HG03460 (cell line): Measurements from ENCODE around the gene PHRF1.

Experiments
- ATAC-seq: cut with Tn5 transposase; IDR thresholded peaks from one replicate; pipeline ENCODE4 v1.9.1; 2021; ENCODE audit not compliant: unreplicated experiment

Gene PHRF1

DNA sequence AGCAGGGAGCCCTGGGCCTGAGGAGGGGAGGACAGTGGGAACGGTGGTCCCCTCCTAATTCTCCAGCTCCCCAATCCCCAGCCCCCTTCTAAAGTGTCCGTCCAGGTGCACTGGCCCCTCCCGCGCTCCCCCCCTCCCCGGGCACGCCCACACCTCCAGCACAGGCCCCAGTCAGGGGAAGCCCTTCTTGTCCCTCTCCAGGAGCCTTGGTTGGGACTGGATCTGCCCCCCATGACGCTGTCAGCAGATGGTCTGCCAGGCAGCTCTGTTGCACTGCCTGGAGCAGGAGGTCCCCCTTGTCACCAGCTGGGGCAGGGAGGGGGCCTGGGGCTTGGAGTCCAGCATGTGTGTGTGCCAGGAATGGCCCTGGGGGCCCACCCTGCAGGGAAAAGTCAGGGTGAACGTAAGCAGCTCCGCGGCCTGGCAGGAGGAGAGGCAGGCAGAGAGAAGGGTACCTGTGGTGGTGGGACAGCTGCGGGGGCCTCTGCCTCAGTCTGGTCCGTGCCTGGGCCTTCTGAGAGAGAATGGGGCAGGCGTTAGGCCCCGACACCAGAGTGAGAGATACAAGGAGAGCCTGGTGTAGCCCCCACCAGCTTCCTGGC is 37.9 kb downstream of the PHRF1 start:
- no peak for ATAC-seq

DNA sequence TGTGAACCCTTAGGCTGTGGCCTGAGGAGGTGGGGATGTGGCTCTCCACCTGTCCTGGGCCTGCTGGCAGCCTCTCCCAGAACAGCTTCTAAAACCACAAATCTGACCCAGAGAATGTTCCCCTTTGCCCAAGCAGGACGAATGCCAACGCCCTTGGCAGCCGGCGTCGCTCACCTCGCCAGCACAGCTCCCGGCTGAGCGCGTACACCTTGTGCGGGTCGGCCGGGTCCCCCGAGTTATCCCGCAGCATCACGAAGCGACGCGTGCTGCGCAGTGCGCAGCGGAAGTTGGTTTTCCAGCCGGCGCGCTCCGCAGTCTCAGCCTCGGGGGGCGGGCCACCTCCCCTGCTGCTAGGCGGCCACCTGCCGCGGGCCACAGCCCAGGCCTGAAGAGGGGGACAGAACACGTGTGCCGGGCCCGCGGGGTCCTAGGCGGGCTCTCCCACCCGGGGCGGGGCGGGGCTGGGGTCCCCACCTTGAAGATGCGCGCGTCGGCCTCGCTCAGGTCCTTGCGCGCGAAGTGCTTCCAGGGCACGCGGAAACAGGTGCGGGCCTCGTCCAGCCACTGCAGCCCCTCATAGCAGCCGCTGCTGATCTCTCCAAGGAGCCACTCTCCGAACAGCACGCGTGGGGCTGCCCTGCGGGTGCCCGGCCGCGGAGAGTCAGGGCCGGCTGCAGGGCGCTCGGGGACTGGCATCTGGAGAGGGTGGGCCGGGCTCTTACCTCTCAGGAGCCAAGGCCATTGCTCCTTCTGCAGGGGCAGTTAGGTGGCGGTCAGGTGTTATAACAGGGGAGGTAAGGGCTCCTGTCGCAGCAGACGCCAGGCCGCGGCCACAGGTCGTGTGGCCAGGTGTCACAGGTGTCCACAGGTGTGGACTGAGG is 38.6 kb downstream of the PHRF1 start:
- ATAC-seq, result no peak

DNA sequence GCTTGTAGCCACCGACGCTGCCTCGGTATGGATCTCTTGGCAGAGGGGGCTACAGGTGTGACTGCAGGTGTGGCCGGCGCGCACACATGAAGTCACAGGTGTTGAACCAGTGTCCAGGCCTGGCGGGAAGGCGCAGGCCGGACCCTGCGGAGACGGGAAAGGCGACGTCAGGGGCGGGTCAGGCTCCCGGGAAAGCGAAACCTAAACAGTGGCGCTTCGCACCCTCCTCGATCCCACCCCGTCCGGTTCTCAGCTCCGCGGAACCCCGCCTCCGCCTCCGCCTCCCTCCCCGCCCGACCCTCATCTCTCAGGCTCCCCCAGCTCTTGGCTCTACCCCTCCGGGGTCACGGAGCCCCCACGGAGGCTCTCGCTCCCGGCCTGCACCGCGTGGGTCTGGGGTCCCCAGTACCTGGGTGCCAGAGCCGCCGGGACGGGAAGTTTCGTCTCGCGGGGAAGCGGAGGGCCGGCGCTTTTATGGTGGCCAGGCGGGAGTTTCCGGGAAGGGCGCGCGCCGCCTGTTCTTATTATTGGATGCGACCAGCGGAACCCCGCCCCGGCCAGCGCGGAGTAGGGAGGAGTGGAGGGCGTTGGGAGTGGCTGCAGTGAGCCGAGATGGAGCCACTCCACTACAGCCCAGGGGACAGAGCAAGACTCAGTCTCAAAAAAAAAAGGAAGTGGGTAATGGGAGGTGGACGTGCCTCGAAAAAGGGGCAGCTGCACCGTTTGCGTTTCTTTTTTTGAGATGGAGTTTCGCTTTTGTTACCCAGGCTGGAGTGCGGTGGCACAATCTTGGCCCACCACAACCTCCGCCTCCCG is 39.4 kb downstream of the PHRF1 start, which contains the start of gene IRF7:
Gene IRF7 (minus strand): TSS at position 447 of the 816 bp plus-strand sequence. CDS start 586 bp downstream, outside the sequence.
- peak; percentile 79 for ATAC-seq

DNA sequence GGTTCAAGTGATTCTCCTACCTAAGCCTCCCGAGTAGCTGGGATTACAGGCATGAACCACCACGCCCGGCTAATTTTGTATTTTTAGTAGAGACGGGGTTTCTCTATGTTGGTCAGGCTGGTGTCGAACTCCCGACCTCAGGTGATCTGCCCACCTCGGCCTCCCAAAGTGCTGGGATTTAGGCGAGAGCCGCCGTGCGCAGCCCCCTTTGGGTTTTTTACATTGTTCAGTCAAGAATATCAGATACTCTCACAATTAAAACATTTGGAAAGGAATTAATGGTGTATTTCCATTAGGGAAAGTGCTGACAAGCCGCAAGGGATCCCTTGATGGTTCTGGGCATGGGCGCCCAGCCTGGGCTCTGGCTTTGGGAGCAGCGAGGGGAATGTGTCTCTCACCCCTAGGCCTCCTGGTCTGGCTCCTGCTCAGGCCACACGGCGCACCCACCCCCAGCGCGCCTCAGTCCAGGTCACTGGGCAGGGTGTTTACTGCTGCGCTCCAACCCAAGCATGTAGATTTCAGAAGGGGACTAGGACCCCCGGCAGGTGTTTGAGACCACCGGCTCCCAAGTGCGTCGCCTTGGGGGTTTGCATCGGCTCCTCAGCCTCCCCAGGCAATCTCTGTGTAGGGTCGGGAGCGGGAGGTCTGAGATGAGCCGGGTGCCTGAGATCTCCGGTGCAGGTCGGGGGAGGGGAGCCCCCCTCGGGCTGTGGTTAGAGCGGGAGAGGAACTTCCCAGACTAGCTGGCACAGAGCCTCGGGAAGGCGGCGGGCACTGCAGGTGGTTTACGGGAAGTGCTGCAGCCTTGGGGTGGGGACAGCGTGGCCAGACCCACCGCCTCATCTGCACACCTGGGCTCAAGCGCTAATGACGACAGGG is 40.3 kb downstream of the PHRF1 start:
- no peak for ATAC-seq

DNA sequence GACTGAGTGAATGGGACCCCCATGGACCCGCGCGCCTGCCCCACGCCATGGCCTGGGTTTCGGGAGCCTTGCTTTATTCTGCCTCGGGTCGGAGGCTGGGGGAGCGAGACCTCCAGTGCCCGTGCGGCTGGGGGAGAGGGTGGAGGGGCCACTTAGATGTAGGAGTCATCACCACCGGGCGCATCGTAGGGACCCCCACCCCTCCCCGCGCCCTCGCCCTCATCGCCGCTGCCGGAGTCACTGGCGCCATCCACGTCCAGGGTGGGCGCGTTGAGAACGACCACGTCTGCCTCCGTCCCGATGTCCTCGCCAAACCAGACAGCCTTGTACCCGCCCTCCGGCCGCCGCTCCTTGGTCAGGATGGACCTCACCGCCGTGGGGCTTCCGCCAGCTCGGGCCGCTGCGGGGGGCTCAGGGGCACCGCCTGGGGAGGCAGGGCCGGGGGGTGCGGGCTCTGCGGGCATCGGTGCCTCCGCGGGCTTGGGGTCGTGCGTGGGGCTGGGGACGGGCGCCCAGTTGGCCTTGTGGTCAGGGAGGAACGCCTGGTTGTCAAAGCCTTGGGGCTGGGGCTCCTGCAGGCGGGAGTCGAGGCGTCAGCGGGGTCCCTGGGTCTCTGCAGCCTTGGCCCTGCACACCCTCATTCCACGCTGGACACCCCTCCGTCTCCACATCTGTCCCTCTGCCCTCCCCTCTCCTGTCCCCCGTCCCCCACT is 41.1 kb downstream of the PHRF1 start:
- ATAC-seq, result no peak

DNA sequence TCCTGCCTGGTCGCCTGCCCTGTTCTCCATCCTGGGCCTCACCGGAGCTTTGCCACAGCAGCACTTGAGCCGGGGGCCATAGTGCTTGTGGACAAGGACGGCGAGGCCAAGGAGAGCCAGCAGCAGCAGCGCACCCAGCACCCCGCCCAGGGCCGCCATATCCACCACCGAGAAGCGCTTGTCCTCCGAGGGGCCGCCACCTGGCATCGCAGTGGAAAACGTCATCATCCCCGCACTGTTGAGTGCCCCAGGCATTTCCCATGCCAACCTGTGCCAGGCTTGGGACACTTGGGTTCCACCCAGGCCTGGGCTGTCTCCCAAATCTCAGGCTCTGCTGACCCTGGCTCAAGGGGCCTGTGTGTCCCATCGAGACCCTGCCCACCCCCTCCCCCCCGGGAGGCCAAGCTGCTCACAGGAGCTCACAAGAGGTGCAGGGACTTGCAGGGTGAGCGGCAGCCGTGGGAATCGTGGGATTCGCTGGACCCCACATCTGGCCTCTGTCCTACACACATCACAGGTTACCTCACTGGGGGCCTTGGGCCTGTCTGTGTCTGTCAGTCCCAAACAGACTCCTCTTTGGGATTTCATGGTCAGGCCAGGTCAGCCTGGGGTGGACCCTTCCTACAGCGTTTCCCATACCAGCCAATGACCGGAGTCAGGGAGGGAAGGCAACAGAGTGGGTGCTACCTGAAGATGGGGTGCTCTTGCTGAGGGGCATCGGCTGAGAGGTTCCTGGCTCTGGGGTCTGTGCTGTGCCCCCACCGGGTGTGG is 41.8 kb downstream of the PHRF1 start:
- no peak for ATAC-seq

DNA sequence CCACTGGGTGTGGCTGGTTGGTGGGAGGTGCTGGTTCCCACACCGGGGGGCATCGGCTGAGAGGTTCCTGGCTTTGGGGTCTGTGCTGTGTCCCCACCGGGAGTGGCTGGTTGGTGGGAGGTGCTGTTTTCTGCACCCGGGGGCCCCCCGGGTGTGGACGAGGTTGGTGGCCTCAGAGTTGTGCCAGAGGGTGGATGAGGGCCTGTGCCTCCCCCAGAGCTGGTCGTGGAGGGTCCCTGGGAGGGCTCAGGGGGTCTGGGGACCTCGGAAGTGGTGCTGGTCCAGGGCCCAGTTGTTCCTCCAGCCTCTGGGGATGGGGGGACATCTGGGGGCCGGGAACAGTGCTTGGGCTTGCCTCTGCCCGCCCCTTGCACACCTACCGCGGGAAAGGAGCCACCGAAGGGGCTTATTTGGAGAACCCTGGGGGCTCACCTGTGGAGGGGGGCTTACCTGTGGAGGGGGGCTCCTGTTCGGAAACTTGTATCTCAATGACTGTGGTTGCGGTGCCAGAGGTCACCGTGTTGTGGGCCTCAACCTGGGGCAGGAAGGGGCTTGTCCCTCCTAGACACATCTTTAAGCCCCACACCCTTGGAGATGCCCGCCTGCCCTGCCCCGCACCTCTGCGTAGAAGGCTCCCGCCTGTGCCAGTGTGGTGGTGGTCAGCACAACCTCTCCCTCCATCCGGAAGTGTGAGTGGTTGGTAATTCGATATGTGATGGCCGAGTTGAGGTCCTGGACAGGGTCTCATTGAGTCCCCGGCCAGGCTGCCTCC is 42.8 kb downstream of the PHRF1 start:
- no peak for ATAC-seq

DNA sequence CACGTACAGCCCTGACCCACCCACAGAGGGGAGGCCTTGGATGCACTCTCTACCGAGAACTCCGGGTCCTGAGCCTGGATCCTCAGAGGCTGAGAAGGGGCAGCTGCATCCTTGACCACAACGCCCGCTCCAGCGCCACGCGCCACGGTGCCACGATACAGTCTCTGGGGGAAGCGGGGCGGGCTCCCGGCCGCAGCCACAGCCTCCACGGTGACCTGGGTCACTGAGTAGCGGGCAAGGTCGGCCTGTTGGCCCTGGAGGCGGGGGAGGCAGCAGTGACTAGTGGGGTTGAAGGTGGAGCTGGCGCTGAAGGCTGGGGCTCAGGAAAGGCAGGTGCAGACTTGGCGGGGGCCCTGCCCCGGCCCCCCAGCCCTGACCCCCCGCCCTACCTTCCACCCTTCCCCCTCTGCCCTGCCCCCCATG is 43.4 kb downstream of the PHRF1 start:
- no peak for ATAC-seq

DNA sequence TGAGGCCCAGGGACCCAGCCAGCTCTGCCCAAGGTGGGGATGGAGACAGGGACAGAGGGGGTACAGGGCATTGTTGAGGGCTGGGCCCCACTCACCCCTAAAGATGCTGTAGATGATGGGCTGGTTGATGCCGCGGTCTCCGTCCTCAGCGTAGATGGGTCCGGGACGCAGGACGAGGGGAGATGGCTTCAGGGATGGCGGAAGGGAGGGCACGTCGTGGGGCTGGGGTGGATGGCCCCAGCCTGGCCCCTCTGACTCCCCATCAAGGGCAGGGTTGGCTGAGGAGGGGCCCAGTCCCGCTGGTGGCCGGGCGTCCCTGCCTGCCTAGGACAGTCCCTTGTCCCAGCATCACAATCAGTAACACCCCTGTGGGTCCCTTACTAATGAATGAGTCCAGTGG is 43.9 kb downstream of the PHRF1 start:
- no peak for ATAC-seq

DNA sequence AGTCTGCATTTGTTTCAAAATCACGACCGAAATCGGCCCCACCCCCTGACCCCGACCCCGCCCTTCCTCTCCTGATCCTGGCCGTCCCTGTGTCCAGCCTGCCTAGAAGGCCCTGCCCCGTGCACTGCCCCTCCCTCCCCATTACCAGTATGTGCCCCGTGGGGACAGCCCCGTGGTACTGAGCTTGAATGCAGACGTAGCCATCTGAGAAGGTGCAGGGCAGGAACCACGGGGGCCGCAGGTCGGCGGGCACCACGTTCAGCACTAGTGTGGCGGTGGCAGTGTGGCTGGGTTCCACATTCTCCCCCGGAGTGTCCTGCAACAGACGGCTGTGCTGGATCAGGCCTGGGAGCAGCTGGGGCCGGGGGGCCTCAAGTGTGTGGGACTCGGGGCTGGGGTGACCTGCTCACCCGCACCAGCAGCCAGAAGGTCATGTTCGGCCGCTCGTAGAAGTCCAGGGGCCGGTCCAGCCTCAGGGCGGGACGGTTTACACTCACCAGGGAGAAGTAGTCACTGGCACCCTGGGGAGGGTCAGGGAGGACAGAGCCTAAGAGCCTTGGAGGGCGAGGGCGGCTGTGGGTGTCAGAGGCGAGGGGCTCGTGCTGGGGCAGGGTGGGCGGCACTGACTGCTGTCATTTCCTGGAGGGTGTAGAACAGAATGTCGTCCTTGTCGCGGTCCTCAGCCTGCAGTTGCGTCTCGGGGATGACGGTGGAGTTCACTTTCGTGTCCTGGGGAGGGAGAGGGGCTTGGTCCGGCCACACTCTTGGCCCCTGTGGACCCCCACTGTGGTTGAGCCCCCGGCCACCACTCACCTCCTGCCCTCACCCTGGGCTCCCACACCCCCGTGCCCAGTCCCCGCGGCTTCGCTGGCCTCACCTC is 44.9 kb downstream of the PHRF1 start:
- no peak for ATAC-seq

DNA sequence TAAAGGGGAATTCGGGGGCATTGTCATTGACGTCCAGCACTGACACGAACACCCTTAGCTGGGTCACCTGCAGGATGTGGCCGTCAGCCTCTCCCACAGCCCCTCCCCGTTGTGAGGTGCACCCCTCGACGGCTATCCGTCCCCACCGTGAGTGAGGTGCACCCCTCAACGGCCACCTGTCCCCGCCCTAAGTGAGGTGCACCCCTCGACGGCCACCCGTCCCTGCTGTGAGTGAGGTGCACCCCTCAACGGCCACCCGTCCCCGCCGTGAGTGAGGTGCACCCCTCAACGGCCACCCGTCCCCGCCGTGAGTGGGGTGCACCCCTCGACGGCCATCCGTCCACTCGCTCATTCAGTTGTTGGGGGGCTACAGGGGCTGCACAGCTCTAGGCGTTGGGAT is 45.6 kb downstream of the PHRF1 start:
- no peak for ATAC-seq

DNA sequence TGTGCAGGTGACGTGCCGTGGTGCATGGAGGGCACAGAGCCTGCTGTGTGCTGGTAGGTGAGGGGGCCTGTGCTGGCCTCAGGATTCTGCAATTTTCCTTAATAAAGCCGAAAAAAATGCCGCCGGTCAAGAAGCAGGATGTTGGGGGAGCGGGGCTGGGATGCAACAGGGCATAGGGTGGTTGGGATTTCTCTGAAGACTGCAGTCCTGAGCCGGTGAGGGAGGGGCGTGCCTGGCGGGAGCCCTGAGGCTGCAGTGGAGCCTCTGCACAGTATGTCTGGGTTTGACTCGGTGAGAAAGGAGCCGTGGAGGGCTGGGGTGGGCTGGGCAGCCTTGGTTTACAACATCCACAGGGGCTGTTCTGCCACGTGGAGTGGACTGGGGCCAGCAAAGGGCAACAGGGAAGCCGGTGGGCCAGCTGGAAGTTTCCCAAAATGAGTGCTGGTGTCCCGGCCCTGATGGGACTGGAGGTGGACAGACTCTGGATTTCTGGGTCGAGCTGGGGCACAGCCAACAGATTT is 47.1 kb downstream of the PHRF1 start:
- no peak for ATAC-seq

DNA sequence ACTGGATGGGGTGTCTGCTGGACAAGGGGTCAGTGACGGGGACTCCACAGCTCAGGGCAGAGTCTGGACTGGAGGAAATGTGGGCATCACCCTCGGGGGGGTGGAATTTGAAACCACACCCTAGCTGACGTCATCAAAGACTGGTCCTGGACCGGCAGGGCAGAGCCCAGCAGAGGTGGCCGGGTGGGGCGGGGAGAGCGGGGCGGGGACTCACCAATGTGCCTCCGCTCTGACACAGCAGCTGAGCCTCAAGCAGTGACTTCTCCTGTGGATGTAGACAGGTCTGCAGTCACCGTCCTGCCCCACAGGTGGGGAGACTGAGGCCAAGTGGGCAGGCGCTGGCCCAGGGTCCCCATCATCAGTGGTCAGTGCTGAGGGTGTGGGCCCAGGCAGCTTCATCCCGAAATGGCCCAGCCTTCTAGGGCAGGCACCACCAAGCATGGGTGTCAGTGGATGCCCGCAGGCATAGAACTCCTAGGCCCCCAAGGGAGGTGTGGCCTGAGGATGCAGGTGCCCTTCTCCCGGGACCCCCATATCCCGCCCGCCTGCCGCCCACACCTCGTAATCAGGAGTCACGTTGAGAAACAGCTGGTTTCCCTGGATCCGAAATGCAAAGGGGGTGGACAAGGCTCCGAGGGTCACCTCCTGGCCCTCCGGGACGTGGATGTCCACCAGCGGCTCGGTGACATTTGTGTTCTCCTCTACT is 47.9 kb downstream of the PHRF1 start:
- ATAC-seq, result no peak

DNA sequence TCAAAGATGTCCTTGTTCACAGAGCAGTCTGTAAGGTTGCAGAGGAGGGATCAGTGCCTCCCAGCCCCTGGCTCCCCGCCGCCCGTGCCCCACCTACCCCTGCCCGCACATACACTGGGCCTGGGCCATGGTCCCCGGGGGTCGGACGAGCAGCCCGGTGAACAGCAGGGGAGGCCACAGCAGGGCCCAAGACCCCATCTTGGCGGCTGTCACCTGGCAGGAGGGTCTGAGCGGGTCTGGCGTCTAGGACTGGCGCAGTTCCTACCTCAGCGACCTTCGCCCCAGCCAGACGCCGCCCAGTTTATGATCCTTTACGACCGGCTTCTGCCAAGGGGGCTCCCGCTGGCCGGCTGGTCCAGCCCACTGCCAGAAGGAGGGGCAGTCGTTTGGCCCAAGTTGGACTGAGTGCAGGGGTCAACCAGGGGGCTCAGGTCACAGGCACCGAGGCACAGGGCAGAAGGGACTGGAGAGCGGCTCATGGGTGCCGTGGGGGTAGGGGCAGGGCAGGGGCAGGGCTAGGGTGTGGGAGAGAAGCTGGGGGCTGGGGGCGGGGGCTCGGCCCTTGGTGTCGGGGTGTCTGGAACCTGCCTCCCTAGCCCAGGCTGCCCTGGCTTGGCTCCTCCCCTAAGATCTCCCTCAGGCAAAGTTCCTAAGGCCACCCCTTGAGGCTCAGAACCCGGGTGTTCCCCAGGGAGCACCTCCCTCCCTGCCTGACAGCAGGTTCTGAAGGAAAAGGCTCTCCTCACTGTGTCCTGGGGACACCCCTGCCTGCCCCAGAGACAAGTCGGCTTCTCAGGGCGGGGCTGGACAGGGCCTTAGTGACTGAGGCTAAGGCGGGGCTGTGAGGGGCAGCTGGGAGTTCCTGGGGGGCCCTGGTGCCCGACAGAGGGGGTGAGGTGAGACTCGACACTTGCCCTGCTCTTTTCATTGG is 48.7 kb downstream of the PHRF1 start, which contains the start of gene CDHR5:
Gene CDHR5 (minus strand): TSS at position 251 of the 931 bp plus-strand sequence. CDS start 53 bp downstream, at position 198.
- no peak for ATAC-seq

DNA sequence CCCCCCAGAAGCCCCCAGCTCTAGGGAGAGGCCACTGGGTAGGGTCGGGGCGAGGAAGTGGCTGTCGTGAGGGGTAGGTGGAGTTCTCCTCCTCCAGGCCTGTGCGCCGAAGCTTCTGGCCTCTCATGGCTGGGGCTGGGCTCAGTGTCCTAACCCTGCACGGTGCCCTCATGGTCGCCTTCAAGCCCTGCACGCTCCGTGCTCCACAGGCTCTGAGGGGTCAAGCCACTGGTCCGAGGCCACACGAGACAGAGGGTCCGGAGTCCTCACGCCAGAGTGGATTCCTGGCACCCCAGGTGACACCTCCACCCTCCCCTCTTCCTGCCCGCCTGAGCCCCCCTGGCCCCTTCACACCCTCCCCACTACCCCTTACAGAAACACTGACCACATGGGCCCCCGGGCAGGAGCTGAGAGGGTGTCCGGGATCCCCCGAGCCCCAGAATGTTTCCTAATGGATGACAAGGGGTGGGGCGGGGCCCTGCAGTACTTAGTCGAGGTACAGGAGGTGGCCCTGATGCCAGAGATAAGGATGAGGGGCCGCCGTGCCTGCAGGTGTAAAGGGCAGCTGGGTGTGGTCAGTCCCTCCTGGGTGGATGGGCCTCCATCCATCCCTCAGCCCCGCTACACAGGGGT is 49.5 kb downstream of the PHRF1 start:
- no peak for ATAC-seq
